GM21723 (cell line): ENCODE results near the gene FZD7.

Source experiments
- ATAC-seq: cut with Tn5 transposase; IDR thresholded peaks from one replicate; pipeline ENCODE4 v1.9.1; 2021; ENCODE audit warnings: mild to moderate bottlenecking, moderate library complexity; ENCODE audit not compliant: unreplicated experiment

FZD7 gene

DNA sequence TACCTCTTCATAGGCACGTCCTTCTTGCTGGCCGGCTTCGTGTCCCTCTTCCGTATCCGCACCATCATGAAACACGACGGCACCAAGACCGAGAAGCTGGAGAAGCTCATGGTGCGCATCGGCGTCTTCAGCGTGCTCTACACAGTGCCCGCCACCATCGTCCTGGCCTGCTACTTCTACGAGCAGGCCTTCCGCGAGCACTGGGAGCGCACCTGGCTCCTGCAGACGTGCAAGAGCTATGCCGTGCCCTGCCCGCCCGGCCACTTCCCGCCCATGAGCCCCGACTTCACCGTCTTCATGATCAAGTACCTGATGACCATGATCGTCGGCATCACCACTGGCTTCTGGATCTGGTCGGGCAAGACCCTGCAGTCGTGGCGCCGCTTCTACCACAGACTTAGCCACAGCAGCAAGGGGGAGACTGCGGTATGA is 2.3 kb downstream of the FZD7 start:
- ATAC-seq = no peak

DNA sequence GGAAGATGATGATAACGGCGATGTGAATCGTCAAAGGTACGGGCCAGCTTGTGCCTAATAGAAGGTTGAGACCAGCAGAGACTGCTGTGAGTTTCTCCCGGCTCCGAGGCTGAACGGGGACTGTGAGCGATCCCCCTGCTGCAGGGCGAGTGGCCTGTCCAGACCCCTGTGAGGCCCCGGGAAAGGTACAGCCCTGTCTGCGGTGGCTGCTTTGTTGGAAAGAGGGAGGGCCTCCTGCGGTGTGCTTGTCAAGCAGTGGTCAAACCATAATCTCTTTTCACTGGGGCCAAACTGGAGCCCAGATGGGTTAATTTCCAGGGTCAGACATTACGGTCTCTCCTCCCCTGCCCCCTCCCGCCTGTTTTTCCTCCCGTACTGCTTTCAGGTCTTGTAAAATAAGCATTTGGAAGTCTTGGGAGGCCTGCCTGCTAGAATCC is 3.0 kb downstream of the FZD7 start:
- ATAC-seq = no peak

DNA sequence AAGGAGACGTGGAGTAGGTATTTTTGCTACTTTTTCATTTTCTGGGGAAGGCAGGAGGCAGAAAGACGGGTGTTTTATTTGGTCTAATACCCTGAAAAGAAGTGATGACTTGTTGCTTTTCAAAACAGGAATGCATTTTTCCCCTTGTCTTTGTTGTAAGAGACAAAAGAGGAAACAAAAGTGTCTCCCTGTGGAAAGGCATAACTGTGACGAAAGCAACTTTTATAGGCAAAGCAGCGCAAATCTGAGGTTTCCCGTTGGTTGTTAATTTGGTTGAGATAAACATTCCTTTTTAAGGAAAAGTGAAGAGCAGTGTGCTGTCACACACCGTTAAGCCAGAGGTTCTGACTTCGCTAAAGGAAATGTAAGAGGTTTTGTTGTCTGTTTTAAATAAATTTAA is 3.4 kb downstream of the FZD7 start:
- ATAC-seq = no peak

DNA sequence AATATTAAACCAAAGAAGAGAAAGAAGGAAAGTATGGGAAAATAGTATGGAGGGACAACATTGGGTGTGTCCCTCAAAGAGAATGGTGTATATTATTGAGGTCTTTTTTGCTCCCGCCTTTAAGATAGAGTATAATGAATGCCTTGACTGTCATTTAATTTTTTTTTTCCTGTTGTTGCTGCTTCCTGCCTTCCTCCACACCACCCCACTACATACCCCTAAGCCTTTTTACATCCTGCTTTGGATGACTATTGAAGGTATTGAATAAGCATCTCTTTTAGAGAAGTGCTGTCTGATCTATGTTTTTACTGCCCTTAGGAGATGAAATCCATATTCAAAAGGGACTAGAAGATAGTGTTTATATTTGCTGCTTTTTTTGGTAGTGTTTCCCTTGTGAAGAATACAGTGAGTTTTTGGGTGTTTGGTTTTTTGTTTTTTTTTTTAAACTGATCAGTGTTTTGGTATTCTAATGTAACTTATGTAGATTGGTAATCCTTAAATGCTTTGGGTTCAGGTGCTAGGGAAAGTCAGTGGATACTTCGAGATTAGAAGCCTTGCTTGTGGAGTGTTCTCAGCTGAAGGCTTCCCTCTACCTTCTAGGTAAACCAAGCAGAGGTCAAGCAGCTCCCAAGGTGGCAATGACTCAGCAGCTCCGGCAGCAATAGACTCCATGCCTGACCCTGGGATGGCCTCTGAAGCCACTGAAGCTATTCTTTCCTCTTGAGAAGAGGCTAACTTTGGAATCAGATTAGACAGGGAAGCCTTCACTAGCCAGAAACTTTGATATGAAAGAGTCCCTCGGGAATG is 5.0 kb downstream of the FZD7 start:
- ATAC-seq = no peak

DNA sequence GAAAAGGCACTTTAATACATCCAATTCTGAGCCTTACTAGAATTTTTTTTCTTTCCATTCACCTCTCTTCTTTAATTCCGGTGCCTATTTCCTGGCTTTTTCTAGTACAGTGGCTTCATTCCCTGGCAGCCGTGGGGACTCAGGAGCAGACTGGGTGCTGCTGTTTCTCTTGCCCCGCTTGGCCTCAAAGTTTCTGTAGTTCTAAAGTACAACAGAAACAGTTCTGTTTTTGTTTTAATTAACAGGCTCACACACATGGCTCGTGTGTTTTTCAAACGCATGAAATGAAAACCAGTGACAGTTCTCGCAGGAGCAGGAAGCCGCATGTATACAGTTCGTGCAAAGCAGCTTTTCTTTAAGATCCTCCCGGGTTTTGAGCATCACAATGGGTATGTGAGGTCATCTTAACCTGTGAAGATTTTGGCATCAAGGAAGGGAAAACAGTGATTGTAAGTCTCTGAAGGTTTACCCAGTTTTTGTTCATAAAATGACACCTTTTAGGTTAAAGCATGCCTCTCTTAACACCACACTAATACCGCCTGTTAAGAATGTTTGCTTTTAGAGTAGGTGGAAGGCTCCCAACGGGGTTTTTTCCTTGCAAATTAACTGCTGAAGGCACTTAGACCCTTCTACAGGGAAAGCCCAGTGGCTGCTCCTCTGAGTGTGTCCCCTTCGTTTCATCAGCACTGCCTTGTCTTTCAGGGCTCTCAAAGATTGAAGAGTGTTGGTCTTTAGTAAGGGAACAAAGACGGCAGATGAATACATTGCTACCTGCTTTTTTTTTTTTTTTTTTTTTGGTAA is 5.8 kb downstream of the FZD7 start:
- no peak for ATAC-seq

DNA sequence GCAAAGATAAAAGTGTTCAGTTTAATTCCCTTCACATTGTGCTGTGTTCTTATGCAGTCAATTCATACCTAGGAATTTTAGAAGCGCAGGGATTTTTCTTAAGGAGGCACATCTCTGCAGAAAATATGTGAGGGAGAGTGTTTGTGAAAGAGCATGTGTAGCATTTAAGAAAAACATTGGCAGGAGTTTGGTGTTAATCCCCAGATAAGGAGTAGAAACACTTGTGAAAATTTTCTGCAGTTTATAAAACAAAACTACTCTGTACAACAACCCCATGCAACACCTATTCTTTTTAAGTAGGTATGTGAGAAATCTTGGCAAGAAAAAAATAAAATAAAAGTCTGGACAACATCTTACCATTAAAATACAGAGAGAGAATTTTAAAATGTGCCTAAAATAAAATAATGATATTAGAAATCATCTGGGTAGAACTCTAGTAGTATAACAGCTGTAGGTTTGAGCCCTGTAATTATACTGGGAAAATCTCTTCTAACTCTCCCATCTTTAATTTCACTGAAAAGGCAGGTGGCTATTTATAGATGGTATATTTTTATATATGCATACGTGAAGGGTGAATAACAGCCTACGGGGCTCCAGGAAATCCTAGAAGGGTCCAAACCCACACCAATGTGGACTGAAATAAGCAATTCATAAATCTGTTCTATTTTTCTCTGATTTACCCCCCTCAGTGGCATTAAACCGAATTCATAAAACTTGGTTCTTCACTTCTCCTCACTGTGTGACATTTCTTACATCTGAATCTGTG is 6.6 kb downstream of the FZD7 start:
- ATAC-seq = no peak

DNA sequence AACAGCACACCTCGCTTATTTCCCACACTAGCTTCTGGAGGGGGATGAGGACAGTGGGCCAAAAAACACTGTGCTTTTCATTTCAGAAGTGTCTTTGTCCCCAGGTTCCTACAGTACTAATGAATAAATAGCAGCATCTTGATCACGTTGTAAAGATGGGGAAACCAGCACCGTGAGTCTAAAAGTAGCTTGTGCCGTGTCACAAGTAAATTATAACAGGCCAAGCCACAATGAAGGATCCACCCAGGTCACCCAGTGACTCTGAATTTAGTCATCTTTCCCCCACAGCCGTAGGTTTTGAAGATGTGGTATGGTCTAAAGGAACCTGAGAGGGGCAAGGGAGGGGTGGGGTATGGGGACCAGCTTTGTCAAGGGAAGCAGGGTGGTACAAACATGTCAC is 8.8 kb downstream of the FZD7 start:
- no peak for ATAC-seq

DNA sequence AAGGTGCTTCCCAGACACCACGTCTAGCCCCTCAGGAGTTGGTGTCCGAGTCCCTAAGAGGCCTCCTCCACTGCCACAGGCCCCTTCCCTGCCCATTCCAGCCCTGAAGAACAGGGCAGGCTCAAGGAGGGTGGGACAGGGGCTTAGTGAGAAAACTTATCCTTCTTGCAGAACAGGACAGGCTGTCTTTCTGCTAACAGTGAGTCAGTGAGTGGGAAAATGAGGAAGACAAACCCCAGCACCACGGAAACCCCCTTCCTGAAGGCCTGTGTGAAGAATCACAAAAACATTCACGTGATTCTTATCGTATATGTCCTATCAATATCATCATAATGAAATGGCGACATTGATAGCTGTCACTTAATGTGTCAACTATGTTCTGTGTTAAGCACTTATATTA is 9.8 kb downstream of the FZD7 start:
- ATAC-seq = no peak

DNA sequence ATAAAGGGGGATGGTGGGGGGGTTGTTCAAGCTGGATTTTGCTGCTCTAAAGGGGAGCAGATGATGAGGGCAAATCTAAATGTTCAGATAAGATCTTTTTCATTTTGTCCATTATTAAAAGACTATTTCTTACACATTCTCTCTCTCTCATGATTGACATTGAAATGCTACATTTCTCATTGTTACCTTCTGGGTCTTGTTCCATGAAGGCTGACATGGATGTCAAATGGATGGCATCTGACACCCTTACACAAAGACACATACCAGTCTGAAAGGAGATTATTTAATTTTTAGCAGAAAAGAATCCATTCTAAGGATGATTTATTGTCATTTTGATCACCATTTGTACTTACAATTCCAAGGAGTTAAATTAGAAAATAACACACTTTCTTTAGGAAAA is 11.1 kb downstream of the FZD7 start:
- ATAC-seq = no peak

DNA sequence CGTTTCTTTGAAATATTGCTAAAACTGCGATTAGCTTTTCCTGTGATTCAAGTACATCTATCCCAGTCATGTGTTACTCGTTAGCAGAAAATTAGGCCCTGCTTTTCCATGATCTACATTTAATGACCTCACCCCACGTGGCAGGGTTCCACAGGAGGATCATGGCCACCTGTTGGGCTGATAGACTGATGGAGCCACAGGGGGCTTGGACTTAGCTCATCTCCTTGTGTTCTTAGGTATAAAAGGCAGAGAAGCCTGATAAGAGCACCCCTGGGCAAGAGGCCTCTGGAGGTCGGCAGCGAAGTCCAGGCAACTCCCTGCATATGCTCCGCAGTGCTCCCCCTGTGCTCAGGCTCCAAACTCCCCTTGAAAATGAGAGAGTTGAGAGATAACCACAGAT is 12.9 kb downstream of the FZD7 start:
- ATAC-seq = no peak

DNA sequence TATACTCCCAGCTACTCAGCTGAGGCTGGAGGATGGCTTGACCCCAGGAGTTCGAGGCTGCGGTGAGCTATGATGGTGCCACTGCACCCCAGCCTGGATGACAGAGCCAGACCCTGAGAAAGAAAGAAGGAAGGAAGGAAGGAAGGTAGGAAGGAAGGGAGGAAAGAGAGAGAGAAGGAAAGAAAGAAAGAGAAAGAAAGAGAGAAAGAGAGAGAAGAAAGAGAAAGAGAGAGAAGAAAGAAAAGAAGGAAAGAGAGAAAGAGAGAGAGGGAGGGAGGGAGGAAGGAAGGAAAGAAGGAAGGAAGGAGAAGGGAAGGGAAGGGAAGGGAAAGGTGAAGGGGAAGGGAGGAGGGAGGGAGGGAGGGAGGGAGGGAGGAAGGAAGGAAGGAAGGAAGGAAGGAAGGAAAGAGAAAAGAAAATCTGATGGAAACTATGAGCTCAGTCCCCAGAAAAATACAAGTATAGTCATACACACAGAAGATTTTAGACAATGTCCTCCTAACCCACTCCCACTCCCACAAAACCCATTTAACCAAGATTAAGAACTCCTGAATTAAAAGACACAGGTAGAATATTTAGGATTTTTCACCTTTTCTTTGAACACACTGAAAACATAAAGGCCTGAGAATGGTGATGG is 15.6 kb downstream of the FZD7 start:
- no peak for ATAC-seq

DNA sequence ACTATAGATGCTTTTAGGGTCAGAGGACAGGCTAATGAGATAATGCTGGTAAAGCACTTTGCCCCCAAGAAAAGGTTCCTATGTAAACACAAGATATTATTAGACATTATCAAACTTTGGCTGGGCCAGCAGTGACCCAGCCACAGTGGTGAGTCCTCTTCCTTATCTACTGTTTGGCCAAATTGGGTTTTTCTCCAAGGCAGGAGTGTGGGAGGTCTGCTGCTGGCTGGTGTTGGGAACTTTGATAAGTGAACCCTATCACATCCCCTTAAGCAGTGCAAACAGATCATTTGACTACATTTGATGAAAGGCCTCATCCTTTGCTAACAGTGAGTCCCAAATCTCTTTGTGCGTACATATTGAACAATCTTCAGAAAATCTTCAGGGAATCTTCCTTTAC is 16.2 kb downstream of the FZD7 start:
- ATAC-seq = no peak

DNA sequence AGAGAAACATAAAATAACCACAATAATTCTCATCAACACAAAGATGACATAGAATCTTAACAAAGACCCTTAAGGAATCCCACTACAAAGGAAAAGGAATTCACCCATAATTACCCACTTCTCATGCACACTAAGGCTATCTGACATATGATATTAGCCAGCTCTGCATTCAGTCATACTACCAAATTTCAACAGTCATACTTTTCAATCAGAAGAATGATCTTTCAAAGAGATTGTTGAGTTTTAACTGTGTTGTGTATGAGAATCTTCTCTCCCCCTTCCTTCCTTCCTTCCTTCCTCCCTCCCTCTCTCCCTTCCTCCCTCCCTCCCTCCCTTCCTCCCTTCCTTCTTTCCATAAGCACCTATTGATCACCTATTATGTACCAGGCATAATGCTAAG is 17.0 kb downstream of the FZD7 start:
- ATAC-seq = no peak

DNA sequence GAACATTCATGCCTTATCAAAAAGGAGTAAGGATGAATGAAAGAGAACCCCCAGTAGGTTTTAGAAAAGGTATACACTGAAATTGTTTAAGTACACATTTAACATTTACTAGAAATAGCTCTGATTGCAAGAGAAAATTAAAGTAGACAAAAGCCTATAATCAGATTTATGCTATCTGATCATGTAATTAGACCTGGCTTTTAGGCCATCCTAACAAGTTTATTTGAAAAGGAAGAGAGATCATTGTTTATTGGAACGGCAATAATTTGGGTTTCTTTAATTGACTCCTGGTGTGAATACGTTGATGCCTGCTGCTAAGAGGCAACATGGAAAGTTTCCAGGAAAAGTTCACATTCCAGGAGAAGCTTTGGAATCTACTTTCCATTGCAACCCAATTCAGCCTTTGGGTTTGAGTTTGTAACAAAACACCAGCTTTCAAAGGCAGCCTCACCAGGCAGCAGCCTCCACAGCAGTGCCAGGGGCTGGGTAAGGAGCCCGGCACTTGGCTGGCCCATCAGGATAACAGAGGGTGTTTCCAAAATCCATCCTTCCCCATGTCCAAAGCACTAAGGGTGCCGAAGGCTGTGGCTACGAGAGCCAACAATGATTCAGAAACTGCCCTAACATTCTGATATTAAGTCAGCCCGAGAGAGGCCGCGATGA is 18.0 kb downstream of the FZD7 start:
- no peak for ATAC-seq

DNA sequence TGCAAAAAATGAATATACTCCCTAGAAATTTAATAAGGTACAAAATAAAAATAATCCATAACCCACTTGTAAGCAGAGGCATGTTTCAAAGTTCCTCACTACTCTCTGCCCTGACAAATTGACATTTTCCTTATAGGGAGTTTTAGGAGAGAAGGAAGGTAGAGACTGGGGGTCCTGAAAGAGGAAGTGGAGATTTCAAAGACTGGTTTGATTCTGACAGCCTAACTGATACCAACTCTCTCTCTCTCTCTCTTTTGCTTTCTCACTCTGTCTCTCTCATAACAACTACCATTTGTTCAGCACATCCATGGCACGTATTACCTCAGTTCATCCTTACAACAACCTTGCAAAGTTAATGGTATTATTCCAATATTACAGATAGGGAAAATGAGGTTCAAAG is 18.6 kb downstream of the FZD7 start:
- ATAC-seq = no peak

DNA sequence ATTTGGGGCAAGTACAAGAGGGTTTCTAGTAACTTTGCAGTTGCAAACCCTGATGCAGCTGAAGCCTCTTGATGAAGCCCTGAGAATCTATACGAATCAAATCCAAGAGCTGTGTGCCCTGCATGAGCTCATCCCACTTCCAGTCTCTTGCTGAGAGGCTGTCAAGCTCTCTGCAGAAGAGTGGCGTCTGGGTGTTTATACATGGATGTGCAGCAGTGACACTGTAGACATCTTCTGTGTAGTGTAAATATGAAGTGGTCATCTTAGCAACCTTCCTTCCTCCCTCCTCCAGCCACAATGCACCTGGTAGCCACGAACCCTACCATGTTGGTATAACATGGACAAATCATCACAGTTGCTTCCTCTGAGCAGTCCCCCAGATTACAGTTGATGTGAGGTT is 21.0 kb downstream of the FZD7 start:
- ATAC-seq = no peak

DNA sequence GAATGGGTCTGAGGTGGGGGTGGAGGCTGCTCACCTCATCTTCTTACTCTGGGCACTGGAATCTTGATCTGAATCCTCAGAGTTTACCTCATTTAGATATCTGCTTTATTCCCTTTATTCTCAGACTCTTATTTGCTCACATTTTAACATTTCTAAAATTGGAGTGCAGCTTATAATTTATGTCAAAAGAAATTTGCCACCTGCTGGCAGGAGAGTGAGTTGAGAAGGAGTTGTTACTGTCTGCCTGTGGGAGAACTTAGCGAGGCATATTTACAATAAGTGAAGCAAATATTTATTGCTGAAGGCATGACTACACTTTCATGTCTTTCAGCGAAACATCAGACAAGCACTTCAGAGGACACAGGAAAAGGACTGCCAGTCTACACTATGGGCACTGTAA is 23.0 kb downstream of the FZD7 start:
- ATAC-seq = no peak

DNA sequence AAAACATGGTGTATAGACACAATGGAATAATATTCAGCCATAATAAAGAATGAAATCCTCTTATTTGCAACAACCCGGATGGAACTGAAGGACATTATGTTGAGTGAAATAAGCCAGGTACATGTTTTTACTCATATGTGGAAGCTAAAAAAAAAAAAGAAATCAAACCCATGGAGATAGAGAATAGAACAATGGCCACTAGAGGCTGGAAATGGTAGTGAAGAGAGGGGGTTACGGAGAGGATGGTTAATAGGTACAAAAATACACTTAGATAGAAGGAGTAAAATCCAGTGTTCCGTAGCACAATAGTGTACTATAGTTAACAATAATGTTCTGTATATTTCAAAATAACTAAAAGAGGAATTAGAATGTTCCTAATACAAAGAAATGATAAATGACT is 26.6 kb downstream of the FZD7 start:
- no peak for ATAC-seq

DNA sequence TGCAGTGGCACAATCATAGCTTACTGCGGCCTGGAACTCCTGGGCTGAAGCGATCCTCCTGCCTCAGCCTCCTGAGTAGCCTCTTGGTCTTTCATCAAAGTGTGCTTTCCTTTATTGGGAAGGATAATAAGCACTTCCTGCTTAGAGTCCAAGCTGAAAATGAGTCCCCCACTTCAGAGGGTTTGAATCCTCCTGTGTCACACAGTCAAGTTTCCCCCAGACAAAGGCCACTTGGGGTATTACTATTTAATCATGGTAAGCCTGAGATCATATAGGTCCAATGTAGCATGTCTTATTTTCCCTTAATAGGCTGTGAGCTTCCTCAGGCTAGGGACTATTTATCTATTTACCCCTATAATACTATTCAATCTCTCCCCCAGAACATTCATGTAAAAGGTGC is 28.0 kb downstream of the FZD7 start:
- ATAC-seq = no peak

DNA sequence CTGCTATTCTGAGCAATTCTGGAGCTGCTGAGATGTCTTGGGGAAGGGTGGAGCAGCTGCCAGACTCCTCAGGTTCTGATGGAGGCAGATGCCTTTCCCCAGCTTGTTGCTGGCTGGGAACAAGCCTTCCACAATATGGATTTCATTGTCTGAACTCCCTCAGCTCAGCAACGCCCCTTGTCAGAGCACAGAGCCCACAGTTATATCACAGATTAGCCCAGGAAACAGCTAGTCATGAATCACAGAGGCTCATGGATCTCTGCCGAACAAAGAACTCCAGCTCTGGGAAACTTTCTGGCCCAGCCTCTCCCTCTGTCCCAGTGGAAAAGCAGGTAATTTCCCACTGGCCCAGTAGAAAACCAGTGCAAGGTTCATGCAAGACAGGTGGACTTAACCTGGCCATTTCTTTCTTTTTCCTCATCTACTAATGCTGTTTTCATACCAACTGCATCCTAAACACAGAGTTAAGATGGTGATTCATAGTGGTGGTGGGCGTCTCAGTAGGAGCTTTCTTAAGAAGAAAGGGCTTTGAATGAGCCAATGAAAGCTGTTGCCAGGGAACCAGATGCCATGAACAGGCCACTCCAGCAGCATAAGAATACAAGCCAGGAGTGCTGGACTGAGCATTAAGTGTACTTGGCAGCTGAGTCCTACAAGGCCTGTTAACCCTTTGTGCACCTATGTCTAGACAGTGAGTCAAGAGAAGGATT is 30.7 kb downstream of the FZD7 start:
- no peak for ATAC-seq
